SK-N-SH treated with all-trans-retinoic acid at 6 μM for 48 hours (cell line): ENCODE measurements around the gene CXXC5.
A peak's percentile ranks its signal among the peaks of the same experiment; 100 is the strongest.

ENCODE experiments used
- ATAC-seq: fragments of 200-7000 bp; cut with Tn5 transposase; 3 replicates; pipeline ENCODE4 v1.9.1; 2020; ENCODE audit warnings: mild to moderate bottlenecking, moderate library complexity
- ARNTL ChIP-seq: fragments of 450-650 bp; formaldehyde crosslinking; IDR thresholded peaks from 2 replicates; pipeline ENCODE4 v1.5.0; 2020; ENCODE audit warnings: low read depth, mild to moderate bottlenecking, moderate library complexity, borderline replicate concordance
- CSDC2 ChIP-seq: fragments of 250-450 bp; sonication (Bioruptor Pico); IDR thresholded peaks from 2 replicates; pipeline ENCODE4 v1.5.0; 2020; ENCODE audit warnings: mild to moderate bottlenecking, moderate library complexity
- ESRRG ChIP-seq: fragments of 250-450 bp; sonication (Bioruptor Pico); IDR thresholded peaks from 2 replicates; pipeline ENCODE4 v1.6.1; 2021; ENCODE audit warnings: mild to moderate bottlenecking
- GLIS3 ChIP-seq: fragments of 250-450 bp; sonication (Bioruptor Pico); IDR thresholded peaks from 2 replicates; pipeline ENCODE4 v1.5.0; 2020; ENCODE audit warnings: mild to moderate bottlenecking, moderate library complexity
- ISL1 ChIP-seq: fragments of 250-450 bp; sonication (Bioruptor Pico); IDR thresholded peaks from 2 replicates; pipeline ENCODE4 v2.1.2; 2022; ENCODE audit warnings: mild to moderate bottlenecking, moderate library complexity
- OSR1 ChIP-seq: fragments of 250-450 bp; sonication (Bioruptor Pico); IDR thresholded peaks from 2 replicates; pipeline ENCODE4 v1.8.0; 2022; ENCODE audit warnings: moderate library complexity, mild to moderate bottlenecking, inconsistent platforms
- PPARA ChIP-seq: fragments of 250-450 bp; sonication (Bioruptor Pico); IDR thresholded peaks from 2 replicates; pipeline ENCODE4 v1.5.0; 2020; ENCODE audit warnings: mild to moderate bottlenecking, borderline replicate concordance
- RARB ChIP-seq: fragments of 250-450 bp; sonication (Bioruptor Pico); IDR thresholded peaks from 2 replicates; pipeline ENCODE4 v1.8.0; 2021; ENCODE audit warnings: mild to moderate bottlenecking, moderate library complexity
- SNAI2 ChIP-seq: fragments of 250-450 bp; sonication (Bioruptor Pico); IDR thresholded peaks from 2 replicates; pipeline ENCODE4 v1.5.0; 2020; ENCODE audit warnings: mild to moderate bottlenecking, moderate library complexity
- TCF4 ChIP-seq: fragments of 250-450 bp; sonication (Bioruptor Pico); IDR thresholded peaks from 2 replicates; pipeline ENCODE4 v1.8.0; 2021; ENCODE audit warnings: mild to moderate bottlenecking, moderate library complexity, borderline replicate concordance
- TOX ChIP-seq: fragments of 250-450 bp; sonication (Bioruptor Pico); IDR thresholded peaks from 2 replicates; pipeline ENCODE4 v1.8.0; 2021; ENCODE audit warnings: mild to moderate bottlenecking, moderate library complexity, borderline replicate concordance
- TSHZ2 ChIP-seq: fragments of 250-450 bp; sonication (Bioruptor Pico); IDR thresholded peaks from 2 replicates; pipeline ENCODE4 v1.5.0; 2020; ENCODE audit warnings: mild to moderate bottlenecking, moderate library complexity
- ZFP3 ChIP-seq: fragments of 250-450 bp; sonication (Bioruptor Pico); IDR thresholded peaks from 2 replicates; pipeline ENCODE4 v1.5.0; 2020; ENCODE audit warnings: mild to moderate bottlenecking, moderate library complexity
- ZFP30 ChIP-seq: fragments of 450-650 bp; formaldehyde crosslinking; IDR thresholded peaks from 2 replicates; pipeline ENCODE4 v1.5.0; 2022; ENCODE audit warnings: mild to moderate bottlenecking, moderate library complexity
- ZNF565 ChIP-seq: fragments of 450-650 bp; formaldehyde crosslinking; conservative IDR thresholded peaks from 2 replicates; pipeline ENCODE4 v1.5.0; 2020; ENCODE audit warnings: low read depth, mild to moderate bottlenecking, moderate library complexity
- ZNF70 ChIP-seq: fragments of 450-650 bp; formaldehyde crosslinking; IDR thresholded peaks from 2 replicates; pipeline ENCODE4 v1.5.0; 2020; ENCODE audit warnings: mild to moderate bottlenecking, moderate library complexity
- ZNF8 ChIP-seq: fragments of 450-650 bp; formaldehyde crosslinking; IDR thresholded peaks from 2 replicates; pipeline ENCODE4 v1.5.0; 2020; ENCODE audit warnings: mild to moderate bottlenecking, moderate library complexity
- TF ChIP-seq, protein P1 (sequence below): fragments of 250-450 bp; sonication (Bioruptor Pico); IDR thresholded peaks from 2 replicates; pipeline ENCODE4 v1.5.1; 2021; ENCODE audit warnings: mild to moderate bottlenecking, moderate library complexity
- TF ChIP-seq, protein P2 (sequence below): fragments of 250-450 bp; sonication (Bioruptor Pico); IDR thresholded peaks from 2 replicates; pipeline ENCODE4 v1.8.0; 2020; ENCODE audit warnings: mild to moderate bottlenecking, moderate library complexity, borderline replicate concordance
- TF ChIP-seq, protein P3 (sequence below): fragments of 250-450 bp; sonication (Bioruptor Pico); IDR thresholded peaks from 2 replicates; pipeline ENCODE4 v1.5.1; 2020; ENCODE audit warnings: low read depth, mild to moderate bottlenecking, moderate library complexity

The CXXC5 gene

DNA sequence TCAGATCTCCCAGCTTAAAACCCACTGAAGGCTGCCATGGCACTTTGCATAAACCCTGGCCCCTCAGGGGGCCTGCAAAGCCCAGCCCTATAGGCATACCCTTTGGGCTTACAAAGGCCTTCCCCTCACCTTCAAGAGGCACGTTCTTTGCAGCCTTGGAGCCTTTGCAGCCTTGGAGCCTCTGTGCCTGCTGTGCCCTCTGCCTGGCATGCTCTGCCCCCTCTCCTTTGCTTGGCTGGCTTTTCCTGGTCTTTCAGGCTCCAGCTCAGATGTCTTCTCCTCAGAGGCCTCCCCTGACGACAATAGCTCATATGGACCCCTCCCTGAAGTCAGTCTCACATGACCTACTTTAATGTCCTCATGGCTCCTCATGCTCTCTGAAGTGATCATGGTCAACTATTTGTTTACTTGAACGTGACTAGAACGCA, 60.3 kb downstream of the CXXC5 start:
- ATAC-seq: no peak
- TF ChIP-seq ZNF565 (CRISPR knock-in tag): no peak
- no peak for TF ChIP-seq TSHZ2 (CRISPR knock-in tag)
- no peak for TF ChIP-seq TOX (CRISPR knock-in tag)
- TF ChIP-seq RARB (CRISPR knock-in tag): no peak
- no peak for TF ChIP-seq ARNTL (CRISPR knock-in tag)
- TF ChIP-seq OSR1: no peak
- no peak for TF ChIP-seq ESRRG (CRISPR knock-in tag)
- TF ChIP-seq ZNF70 (CRISPR knock-in tag): no peak
- TF ChIP-seq CSDC2 (CRISPR knock-in tag): no peak

DNA sequence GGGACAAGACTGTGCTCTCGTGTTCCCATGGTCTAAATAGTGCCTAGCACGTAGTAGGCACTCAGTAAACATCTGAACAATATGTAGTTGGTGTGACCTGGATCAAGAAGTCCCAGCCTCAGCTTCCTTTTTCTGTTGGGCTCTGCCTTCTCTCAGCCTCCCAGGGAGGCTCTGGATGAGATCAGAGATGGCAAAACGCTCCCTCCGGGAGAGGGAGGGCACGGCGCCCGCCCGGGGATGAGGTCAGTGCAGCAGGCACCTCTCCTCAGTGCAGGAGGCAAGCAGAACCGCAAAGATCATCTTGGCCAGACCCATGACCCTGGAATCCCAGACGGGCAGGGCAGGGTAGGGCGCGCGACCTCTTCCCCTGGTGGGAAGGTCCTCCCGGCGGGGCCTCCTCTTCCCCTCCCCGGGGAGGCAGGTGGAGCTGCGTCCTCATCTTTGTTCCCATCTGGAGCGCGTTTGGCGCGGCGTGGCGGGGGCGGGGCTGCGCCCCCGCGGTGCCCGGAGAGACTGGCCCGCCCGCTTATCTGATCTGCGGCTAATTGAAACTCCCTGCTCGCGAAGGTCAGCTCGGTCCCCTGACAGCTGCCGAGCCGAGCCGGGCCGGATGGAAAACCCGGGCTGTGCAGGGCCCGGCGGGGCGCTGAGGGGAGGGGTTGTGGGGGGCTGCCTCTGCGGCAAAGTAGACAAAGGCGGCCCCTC, 60.9 kb downstream of the CXXC5 start:
- TF ChIP-seq ISL1 (peak; percentile 31; the same call in 1 of the 2 replicates), ZNF70 (CRISPR knock-in tag) (peak; percentile 43; the same call in 1 of the 2 replicates), SNAI2 (CRISPR knock-in tag) (no peak; the same call in none of the 2 replicates), TCF4 (CRISPR knock-in tag) (peak; percentile 71), GLIS3 (no peak; the same call in 1 of the 2 replicates), ESRRG (CRISPR knock-in tag) (no peak), ZNF8 (no peak), PPARA (CRISPR knock-in tag) (no peak), RARB (CRISPR knock-in tag) (no peak), ARNTL (CRISPR knock-in tag) (no peak), TOX (CRISPR knock-in tag) (no peak), ZFP3 (CRISPR knock-in tag) (peak; percentile 60; the same call in 1 of the 2 replicates), TSHZ2 (CRISPR knock-in tag) (peak; percentile 52; the same call in 1 of the 2 replicates), ZFP30 (CRISPR knock-in tag) (no peak)
- TF ChIP-seq, protein P1, sequence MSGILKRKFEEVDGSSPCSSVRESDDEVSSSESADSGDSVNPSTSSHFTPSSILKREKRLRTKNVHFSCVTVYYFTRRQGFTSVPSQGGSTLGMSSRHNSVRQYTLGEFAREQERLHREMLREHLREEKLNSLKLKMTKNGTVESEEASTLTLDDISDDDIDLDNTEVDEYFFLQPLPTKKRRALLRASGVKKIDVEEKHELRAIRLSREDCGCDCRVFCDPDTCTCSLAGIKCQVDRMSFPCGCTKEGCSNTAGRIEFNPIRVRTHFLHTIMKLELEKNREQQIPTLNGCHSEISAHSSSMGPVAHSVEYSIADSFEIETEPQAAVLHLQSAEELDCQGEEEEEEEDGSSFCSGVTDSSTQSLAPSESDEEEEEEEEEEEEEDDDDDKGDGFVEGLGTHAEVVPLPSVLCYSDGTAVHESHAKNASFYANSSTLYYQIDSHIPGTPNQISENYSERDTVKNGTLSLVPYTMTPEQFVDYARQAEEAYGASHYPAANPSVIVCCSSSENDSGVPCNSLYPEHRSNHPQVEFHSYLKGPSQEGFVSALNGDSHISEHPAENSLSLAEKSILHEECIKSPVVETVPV (CRISPR knock-in tag): no peak
- TF ChIP-seq, protein P2, sequence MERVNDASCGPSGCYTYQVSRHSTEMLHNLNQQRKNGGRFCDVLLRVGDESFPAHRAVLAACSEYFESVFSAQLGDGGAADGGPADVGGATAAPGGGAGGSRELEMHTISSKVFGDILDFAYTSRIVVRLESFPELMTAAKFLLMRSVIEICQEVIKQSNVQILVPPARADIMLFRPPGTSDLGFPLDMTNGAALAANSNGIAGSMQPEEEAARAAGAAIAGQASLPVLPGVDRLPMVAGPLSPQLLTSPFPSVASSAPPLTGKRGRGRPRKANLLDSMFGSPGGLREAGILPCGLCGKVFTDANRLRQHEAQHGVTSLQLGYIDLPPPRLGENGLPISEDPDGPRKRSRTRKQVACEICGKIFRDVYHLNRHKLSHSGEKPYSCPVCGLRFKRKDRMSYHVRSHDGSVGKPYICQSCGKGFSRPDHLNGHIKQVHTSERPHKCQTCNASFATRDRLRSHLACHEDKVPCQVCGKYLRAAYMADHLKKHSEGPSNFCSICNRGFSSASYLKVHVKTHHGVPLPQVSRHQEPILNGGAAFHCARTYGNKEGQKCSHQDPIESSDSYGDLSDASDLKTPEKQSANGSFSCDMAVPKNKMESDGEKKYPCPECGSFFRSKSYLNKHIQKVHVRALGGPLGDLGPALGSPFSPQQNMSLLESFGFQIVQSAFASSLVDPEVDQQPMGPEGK: peak; percentile 54; the same call in 1 of the 2 replicates
- TF ChIP-seq, protein P3, sequence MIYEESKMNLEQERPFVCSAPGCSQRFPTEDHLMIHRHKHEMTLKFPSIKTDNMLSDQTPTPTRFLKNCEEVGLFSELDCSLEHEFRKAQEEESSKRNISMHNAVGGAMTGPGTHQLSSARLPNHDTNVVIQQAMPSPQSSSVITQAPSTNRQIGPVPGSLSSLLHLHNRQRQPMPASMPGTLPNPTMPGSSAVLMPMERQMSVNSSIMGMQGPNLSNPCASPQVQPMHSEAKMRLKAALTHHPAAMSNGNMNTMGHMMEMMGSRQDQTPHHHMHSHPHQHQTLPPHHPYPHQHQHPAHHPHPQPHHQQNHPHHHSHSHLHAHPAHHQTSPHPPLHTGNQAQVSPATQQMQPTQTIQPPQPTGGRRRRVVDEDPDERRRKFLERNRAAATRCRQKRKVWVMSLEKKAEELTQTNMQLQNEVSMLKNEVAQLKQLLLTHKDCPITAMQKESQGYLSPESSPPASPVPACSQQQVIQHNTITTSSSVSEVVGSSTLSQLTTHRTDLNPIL (CRISPR knock-in tag): peak; percentile 76; the same call in 1 of the 2 replicates
- ATAC-seq: peak; percentile 87
